Activated T-cell treated with anti-CD3 and anti-CD28 coated beads, Interleukin-2, amount 50 U/mL, for 24 hours (primary cell): ENCODE data around the gene SLC5A11.
"Not testable (repeated sequence)": the region's sequence is repeated elsewhere in the genome, so short reads cannot be mapped to it uniquely, and the experiment has no call there.

ENCODE experiments used
- DNase-seq: peaks from one replicate; pipeline ENCODE4 v3.0.0-alpha.2; 2020
- H3K27ac Mint-ChIP-seq: 2 replicates; pipeline ENCODE4 v1.8.0; 2020; ENCODE audit warnings: mild to moderate bottlenecking, mixed read lengths
- H3K27me3 Mint-ChIP-seq: 2 replicates; pipeline ENCODE4 v1.8.0; 2020; ENCODE audit warnings: mixed read lengths
- H3K36me3 Mint-ChIP-seq: 2 replicates; pipeline ENCODE4 v1.8.0; 2020; ENCODE audit warnings: low read depth, mixed read lengths
- H3K4me1 Mint-ChIP-seq: 2 replicates; pipeline ENCODE4 v1.8.0; 2020; ENCODE audit warnings: low read depth, mixed read lengths
- H3K4me3 Mint-ChIP-seq: 2 replicates; pipeline ENCODE4 v1.8.0; 2020; ENCODE audit warnings: mild to moderate bottlenecking, moderate library complexity, mixed read lengths
- H3K9me3 Mint-ChIP-seq: 2 replicates; pipeline ENCODE4 v1.8.0; 2020; ENCODE audit warnings: mixed read lengths

The SLC5A11 gene

GRCh38 chr16:24846548-24847357 lies 990 bp downstream of the SLC5A11 start:
- no peaks in the 10 kb centered on the region for H3K36me3 Mint-ChIP-seq

GRCh38 chr16:24847358-24847664 lies 1.5 kb downstream of the SLC5A11 start:
- H3K4me1 Mint-ChIP-seq, result peaks cover 19% of the 10 kb centered on the region
- H3K27me3 Mint-ChIP-seq, result no peaks in the 10 kb centered on the region
- no peak overlapping the region for H3K4me3 Mint-ChIP-seq
- H3K36me3 Mint-ChIP-seq, result no peaks in the 10 kb centered on the region
- no peak overlapping the region for H3K27ac Mint-ChIP-seq
- no peak for DNase-seq
- no peaks in the 10 kb centered on the region for H3K9me3 Mint-ChIP-seq

More at GRCh38 chr16:24846548-24847357, 990 bp downstream of the SLC5A11 start:
- H3K27me3 Mint-ChIP-seq, result no peaks in the 10 kb centered on the region
- H3K27ac Mint-ChIP-seq, result no peak overlapping the region
- H3K9me3 Mint-ChIP-seq, result no peaks in the 10 kb centered on the region
- DNase-seq, result no peak
- H3K4me3 Mint-ChIP-seq, result no peak overlapping the region
- H3K4me1 Mint-ChIP-seq, result peaks cover 13% of the 10 kb centered on the region

GRCh38 chr16:24848065-24848464 lies 2.3 kb downstream of the SLC5A11 start:
- peaks cover 21% of the 10 kb centered on the region for H3K4me1 Mint-ChIP-seq
- H3K27me3 Mint-ChIP-seq, result no peaks in the 10 kb centered on the region
- H3K27ac Mint-ChIP-seq, result no peak overlapping the region
- H3K36me3 Mint-ChIP-seq, result no peaks in the 10 kb centered on the region
- no peaks in the 10 kb centered on the region for H3K9me3 Mint-ChIP-seq
- H3K4me3 Mint-ChIP-seq, result no peak overlapping the region
- no peak for DNase-seq

- no peak overlapping the region for H3K27ac Mint-ChIP-seq
- no peaks in the 10 kb centered on the region for H3K9me3 Mint-ChIP-seq
- H3K27me3 Mint-ChIP-seq, result peaks cover 2% of the 10 kb centered on the region
- no peaks in the 10 kb centered on the region for H3K36me3 Mint-ChIP-seq
- no peak overlapping the region for H3K4me3 Mint-ChIP-seq
- H3K4me1 Mint-ChIP-seq, result peaks cover 22% of the 10 kb centered on the region
- DNase-seq, result no peak
Observed at GRCh38 chr16:24849641-24850040, 3.9 kb downstream of the SLC5A11 start.

- Mint-ChIP-seq H3K9me3 (no peaks in the 10 kb centered on the region), H3K4me3 (no peak overlapping the region), H3K27ac (peak overlapping the region; percentile 47), H3K4me1 (peaks cover 22% of the 10 kb centered on the region), H3K36me3 (no peaks in the 10 kb centered on the region), H3K27me3 (peaks cover 2% of the 10 kb centered on the region)
- DNase-seq, result no peak
Observed at GRCh38 chr16:24850289-24850938, 4.7 kb downstream of the SLC5A11 start.

GRCh38 chr16:24851700-24852099 lies 5.9 kb downstream of the SLC5A11 start:
- no peaks in the 10 kb centered on the region for H3K9me3 Mint-ChIP-seq
- H3K27me3 Mint-ChIP-seq, result peaks cover 2% of the 10 kb centered on the region
- H3K27ac Mint-ChIP-seq, result peak overlapping the region; percentile 86
- H3K4me3 Mint-ChIP-seq, result peak overlapping the region; percentile 29
- no peak for DNase-seq
- peaks cover 22% of the 10 kb centered on the region for H3K4me1 Mint-ChIP-seq
- H3K36me3 Mint-ChIP-seq, result no peaks in the 10 kb centered on the region

GRCh38 chr16:24852281-24852721 lies 6.5 kb downstream of the SLC5A11 start:
- Mint-ChIP-seq H3K36me3 (no peaks in the 10 kb centered on the region), H3K27ac (peak overlapping the region; percentile 86), H3K4me3 (no peak overlapping the region)

GRCh38 chr16:24853169-24853824 lies 7.5 kb downstream of the SLC5A11 start:
- Mint-ChIP-seq H3K27me3 (peaks cover 14% of the 10 kb centered on the region), H3K4me3 (no peak overlapping the region), H3K4me1 (peaks cover 22% of the 10 kb centered on the region), H3K36me3 (no peaks in the 10 kb centered on the region), H3K27ac (no peak overlapping the region), H3K9me3 (no peaks in the 10 kb centered on the region)
- DNase-seq, result no peak

More at GRCh38 chr16:24852281-24852721, 6.5 kb downstream of the SLC5A11 start:
- DNase-seq, result no peak
- Mint-ChIP-seq H3K9me3 (no peaks in the 10 kb centered on the region), H3K4me1 (peaks cover 22% of the 10 kb centered on the region), H3K27me3 (peaks cover 6% of the 10 kb centered on the region)

DNA sequence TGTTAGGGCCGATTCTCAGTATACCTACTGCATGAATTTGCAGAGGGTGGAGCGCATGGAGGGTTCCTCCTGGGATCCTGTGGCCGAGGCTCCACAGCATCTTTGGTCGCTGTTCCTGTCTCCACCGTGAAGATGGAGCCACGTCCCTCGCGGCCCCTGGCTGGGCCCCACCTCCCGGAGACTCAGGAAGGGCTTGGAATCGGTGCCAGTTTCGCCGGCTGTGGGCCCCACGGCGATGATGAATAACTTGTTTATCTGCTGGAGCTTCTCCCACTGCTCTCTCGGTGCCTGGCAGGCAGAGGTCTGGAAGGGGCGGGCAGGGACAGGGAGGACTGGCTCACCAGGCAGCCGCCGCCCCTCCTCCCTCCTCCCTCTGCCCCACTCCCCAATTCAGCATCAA lies 8.1 kb downstream of the SLC5A11 start:
- Mint-ChIP-seq H3K4me3 (no peak overlapping the region), H3K9me3 (no peaks in the 10 kb centered on the region)
- DNase-seq, result no peak

GRCh38 chr16:24854607-24855171 lies 8.9 kb downstream of the SLC5A11 start:
- H3K4me3 Mint-ChIP-seq, result no peak overlapping the region
- no peak overlapping the region for H3K27ac Mint-ChIP-seq
- no peak for DNase-seq
- H3K27me3 Mint-ChIP-seq, result peaks cover 17% of the 10 kb centered on the region
- H3K9me3 Mint-ChIP-seq, result no peaks in the 10 kb centered on the region
- H3K4me1 Mint-ChIP-seq, result peaks cover 22% of the 10 kb centered on the region
- no peaks in the 10 kb centered on the region for H3K36me3 Mint-ChIP-seq

More for the DNA sequence above, 8.1 kb downstream of the SLC5A11 start:
- Mint-ChIP-seq H3K27ac (no peak overlapping the region), H3K36me3 (no peaks in the 10 kb centered on the region), H3K4me1 (peaks cover 22% of the 10 kb centered on the region), H3K27me3 (peaks cover 17% of the 10 kb centered on the region)

GRCh38 chr16:24855678-24856077 lies 9.9 kb downstream of the SLC5A11 start:
- no peaks in the 10 kb centered on the region for H3K9me3 Mint-ChIP-seq
- H3K27ac Mint-ChIP-seq, result no peak overlapping the region
- H3K4me3 Mint-ChIP-seq, result no peak overlapping the region
- H3K36me3 Mint-ChIP-seq, result no peaks in the 10 kb centered on the region
- peaks cover 17% of the 10 kb centered on the region for H3K27me3 Mint-ChIP-seq
- no peak for DNase-seq
- H3K4me1 Mint-ChIP-seq, result peaks cover 16% of the 10 kb centered on the region

- H3K27me3 Mint-ChIP-seq, result peaks cover 17% of the 10 kb centered on the region
- not testable (repeated sequence) for H3K4me3 Mint-ChIP-seq, H3K36me3 Mint-ChIP-seq, DNase-seq, H3K9me3 Mint-ChIP-seq, H3K4me1 Mint-ChIP-seq, H3K27ac Mint-ChIP-seq
Observed at GRCh38 chr16:24856871-24857270, 11.1 kb downstream of the SLC5A11 start.

- Mint-ChIP-seq H3K27ac (no peak overlapping the region), H3K4me3 (no peak overlapping the region), H3K36me3 (no peaks in the 10 kb centered on the region), H3K9me3 (peaks cover 3% of the 10 kb centered on the region), H3K4me1 (peaks cover 3% of the 10 kb centered on the region), H3K27me3 (peaks cover 15% of the 10 kb centered on the region)
- DNase-seq, result peak; percentile 59
Observed at GRCh38 chr16:24858219-24859041, 12.7 kb downstream of the SLC5A11 start.

DNA sequence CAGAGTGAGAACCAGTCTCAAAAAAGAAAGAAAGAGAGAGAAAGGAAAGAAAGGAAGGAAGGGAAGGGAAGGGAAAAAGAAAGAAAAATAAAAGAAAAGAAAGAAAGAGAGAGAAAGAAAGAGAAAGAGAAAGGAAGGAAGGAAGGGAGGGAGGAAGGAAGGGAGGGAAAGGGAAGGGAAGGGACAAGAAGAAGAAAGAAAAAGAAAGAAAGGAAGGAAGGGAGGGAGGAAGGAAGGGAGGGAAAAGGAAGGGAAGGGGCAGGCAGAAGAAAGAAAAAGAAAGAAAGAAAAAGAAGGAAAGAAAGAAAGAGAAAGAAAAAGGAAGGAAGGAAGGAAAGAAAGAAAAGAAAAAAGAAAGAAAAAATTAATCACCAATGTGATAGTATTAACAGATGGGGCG lies 15.7 kb downstream of the SLC5A11 start:
- no peaks in the 10 kb centered on the region for H3K36me3 Mint-ChIP-seq
- H3K4me1 Mint-ChIP-seq, result no peaks in the 10 kb centered on the region
- H3K4me3 Mint-ChIP-seq, result no peak overlapping the region
- H3K27me3 Mint-ChIP-seq, result peaks cover 15% of the 10 kb centered on the region
- no peak for DNase-seq
- no peak overlapping the region for H3K27ac Mint-ChIP-seq
- H3K9me3 Mint-ChIP-seq, result peaks cover 18% of the 10 kb centered on the region
